ENCODE measurements around the gene MTFR1L.

GRCh38 chr1:25770541-25771220 lies 49.1 kb upstream of the MTFR1L start:
- TF ChIP-seq CTCF (IDR thresholded peaks at IDR 0.05) = no peak
- TF ChIP-seq POLR2A (IDR thresholded peaks at IDR 0.05) = no peak
